ENCODE measurements around the gene FBXL7.

DNA sequence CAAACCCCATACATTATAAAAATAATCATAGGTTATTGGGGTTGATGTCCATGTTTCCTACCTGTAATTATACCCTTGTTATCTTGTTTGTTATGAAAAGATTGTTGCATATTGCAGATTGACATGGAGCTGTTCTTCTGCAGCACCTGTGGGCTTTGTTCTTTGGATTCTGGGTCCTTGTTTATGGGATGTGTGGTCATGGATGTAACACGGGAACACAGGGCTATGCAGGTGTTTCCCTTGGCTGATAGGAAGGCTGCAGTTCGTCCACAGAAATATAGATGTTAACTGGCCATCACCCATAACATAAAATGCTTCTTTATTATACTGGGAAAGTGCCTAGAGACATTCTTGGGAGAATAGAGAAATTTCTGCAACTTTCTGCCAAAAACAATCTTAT is 77.9 kb downstream of the FBXL7 start:
- TF ChIP-seq POLR2A (IDR thresholded peaks at IDR 0.05) = no peak
- TF ChIP-seq, protein P1, sequence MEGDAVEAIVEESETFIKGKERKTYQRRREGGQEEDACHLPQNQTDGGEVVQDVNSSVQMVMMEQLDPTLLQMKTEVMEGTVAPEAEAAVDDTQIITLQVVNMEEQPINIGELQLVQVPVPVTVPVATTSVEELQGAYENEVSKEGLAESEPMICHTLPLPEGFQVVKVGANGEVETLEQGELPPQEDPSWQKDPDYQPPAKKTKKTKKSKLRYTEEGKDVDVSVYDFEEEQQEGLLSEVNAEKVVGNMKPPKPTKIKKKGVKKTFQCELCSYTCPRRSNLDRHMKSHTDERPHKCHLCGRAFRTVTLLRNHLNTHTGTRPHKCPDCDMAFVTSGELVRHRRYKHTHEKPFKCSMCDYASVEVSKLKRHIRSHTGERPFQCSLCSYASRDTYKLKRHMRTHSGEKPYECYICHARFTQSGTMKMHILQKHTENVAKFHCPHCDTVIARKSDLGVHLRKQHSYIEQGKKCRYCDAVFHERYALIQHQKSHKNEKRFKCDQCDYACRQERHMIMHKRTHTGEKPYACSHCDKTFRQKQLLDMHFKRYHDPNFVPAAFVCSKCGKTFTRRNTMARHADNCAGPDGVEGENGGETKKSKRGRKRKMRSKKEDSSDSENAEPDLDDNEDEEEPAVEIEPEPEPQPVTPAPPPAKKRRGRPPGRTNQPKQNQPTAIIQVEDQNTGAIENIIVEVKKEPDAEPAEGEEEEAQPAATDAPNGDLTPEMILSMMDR (IDR thresholded peaks at IDR 0.05) = no peak

All from right lobe of liver (tissue), 4 donors.